ENCODE results near the gene SPTB.

SPTB gene

DNA sequence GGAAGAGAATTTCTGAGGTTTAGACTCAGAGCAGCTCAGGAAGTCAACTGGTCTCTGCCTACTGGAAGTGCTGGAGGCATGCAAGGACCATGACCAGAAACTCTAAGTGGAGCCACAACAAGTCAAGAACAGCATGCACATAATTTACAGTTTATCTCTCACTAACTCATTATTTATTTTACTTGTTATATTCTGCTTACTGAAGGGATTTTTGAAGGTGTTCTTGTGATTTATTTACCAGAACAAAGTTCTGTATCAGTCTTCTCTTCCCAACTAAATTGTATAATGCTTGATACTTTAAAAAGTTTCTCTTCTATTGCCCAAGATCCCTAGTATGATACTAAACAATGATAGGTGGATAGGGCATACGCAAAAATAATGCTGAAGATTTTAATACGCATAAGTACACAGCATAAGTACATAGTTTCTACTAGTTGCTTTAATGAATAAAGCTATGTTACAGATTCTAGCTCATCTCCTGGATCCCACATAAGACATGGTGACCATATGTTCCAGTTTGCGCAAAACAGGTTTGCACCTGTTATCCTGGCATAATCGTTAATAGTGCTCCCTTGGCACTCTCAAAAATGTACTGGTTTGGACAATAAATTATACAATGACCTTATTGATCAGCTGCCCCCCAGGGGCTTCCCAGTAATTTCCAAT, 11.6 kb upstream of the SPTB start:
- Histone ChIP-seq H3K4me1 (no peaks in the 10 kb centered on the region), H3K9me3 (no peaks in the 10 kb centered on the region), H3K27ac (no peak overlapping the region), H3K27me3 (no peaks in the 10 kb centered on the region), H3K4me2 (no peak overlapping the region), H3K4me3 (no peak overlapping the region), H3K9ac (no peak overlapping the region), H3K36me3 (no peaks in the 10 kb centered on the region), H4K20me1 (no peaks in the 10 kb centered on the region)
- TF ChIP-seq Cebpa-rat (IDR thresholded peaks at IDR 0.05): no peak

DNA sequence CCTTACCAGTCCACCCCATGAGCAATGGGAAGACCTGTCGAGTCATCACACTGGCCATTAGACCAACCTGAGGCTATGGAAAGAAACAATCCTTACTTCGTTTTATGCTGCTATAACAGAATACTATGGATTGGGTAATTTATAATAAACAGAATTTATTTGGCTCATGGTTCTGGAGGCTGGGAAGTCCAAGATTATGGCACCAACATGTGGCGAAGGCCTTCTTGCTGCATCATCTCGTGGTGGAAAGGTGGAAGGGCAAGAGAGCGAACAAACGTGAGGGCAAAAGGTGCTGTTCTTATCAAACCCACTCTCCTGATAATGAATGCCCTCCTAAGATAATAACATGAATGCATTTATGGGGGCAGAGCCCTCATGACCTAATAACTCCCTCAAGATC, 9.6 kb upstream of the SPTB start:
- Histone ChIP-seq H3K36me3 (no peaks in the 10 kb centered on the region), H3K9me3 (no peaks in the 10 kb centered on the region), H3K27ac (no peak overlapping the region), H3K27me3 (no peaks in the 10 kb centered on the region), H3K9ac (no peak overlapping the region), H3K4me3 (no peak overlapping the region), H3K4me2 (no peak overlapping the region), H4K20me1 (no peaks in the 10 kb centered on the region), H3K4me1 (no peaks in the 10 kb centered on the region)
- no peak for TF ChIP-seq Cebpa-rat (IDR thresholded peaks at IDR 0.05)

DNA sequence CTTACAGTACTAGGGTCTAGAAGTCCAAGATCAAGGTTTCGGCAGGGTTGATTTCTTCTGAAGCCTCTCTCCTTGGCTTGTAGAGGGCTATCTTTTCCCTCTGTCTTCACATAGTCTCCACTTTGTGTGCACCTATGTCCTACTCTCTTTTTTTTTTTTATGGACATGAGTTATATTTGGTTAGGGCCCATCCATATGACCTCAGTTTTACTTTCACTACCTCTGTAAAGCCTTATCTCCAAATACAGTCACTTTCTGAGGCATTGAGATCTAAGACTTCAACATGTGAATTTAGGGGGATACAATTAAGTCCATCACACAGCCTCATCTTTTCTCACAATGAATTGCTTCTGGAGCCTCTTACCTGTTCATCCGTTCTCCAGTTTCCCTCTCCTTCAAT, 5.9 kb upstream of the SPTB start:
- Histone ChIP-seq H3K27me3 (peaks cover 16% of the 10 kb centered on the region), H3K9me3 (no peaks in the 10 kb centered on the region), H3K36me3 (no peaks in the 10 kb centered on the region), H3K4me3 (no peak overlapping the region), H3K9ac (no peak overlapping the region), H3K4me2 (no peak overlapping the region), H3K27ac (no peak overlapping the region), H3K4me1 (peaks cover 4% of the 10 kb centered on the region; the same call in 1 of the 2 replicates), H4K20me1 (no peaks in the 10 kb centered on the region)
- TF ChIP-seq Cebpa-rat (IDR thresholded peaks at IDR 0.05): no peak

- peak overlapping the region; percentile 75 for H3K4me3 ChIP-seq
- peaks cover 6% of the 10 kb centered on the region; the same call in 1 of the 2 replicates for H3K4me1 ChIP-seq
- peaks cover 49% of the 10 kb centered on the region for H3K27me3 ChIP-seq
- no peak for TF ChIP-seq Cebpa-rat (IDR thresholded peaks at IDR 0.05)
- H3K27ac ChIP-seq: no peak overlapping the region
- no peaks in the 10 kb centered on the region for H3K9me3 ChIP-seq
- peak overlapping the region; percentile 97 for H3K4me2 ChIP-seq
- no peaks in the 10 kb centered on the region; the same call in 1 of the 2 replicates for H4K20me1 ChIP-seq
- H3K36me3 ChIP-seq: no peaks in the 10 kb centered on the region
- H3K9ac ChIP-seq: peak overlapping the region; percentile 57; the same call in 1 of the 2 replicates
These were observed 764 bp upstream of the SPTB start for GRCh38 chr14:64880221-64881121.

GRCh38 chr14:64878837-64879634, 671 bp downstream of the SPTB start:
- Histone ChIP-seq H4K20me1 (no peaks in the 10 kb centered on the region; the same call in 1 of the 2 replicates), H3K9me3 (no peaks in the 10 kb centered on the region), H3K4me1 (peaks cover 6% of the 10 kb centered on the region; the same call in 1 of the 2 replicates), H3K4me2 (peak overlapping the region; percentile 97), H3K36me3 (no peaks in the 10 kb centered on the region), H3K4me3 (peak overlapping the region; percentile 75), H3K9ac (peak overlapping the region; percentile 57), H3K27me3 (peaks cover 49% of the 10 kb centered on the region), H3K27ac (no peak overlapping the region)
- no peak for TF ChIP-seq Cebpa-rat (IDR thresholded peaks at IDR 0.05)

- peaks cover 6% of the 10 kb centered on the region; the same call in 1 of the 2 replicates for H3K4me1 ChIP-seq
- H3K4me3 ChIP-seq: no peak overlapping the region
- H3K27ac ChIP-seq: no peak overlapping the region
- H3K4me2 ChIP-seq: no peak overlapping the region
- H3K27me3 ChIP-seq: peaks cover 49% of the 10 kb centered on the region
- H4K20me1 ChIP-seq: no peaks in the 10 kb centered on the region; the same call in 1 of the 2 replicates
- H3K36me3 ChIP-seq: no peaks in the 10 kb centered on the region
- no peak for TF ChIP-seq Cebpa-rat (IDR thresholded peaks at IDR 0.05)
- H3K9ac ChIP-seq: no peak overlapping the region
- no peaks in the 10 kb centered on the region for H3K9me3 ChIP-seq
These were observed 1.9 kb downstream of the SPTB start for GRCh38 chr14:64877846-64878245.

DNA sequence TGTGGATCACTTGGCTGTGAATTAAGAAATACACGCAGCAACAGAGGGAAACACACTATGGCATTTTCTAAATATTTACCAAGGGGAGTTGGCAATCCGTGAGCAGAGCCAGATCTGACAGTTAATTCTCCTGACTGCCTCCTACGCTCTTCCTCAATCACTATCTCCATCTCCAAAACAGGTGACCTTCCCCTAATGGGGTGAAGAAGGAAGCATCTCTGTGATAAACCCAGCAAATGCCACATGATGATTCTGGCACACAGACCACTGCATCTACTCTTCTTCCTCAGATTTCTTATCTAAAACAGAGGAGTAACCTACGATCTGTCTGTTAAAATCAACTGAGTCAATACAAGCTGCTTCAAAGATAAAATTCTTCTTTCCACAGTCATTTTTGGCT, 4.4 kb downstream of the SPTB start:
- Histone ChIP-seq H4K20me1 (no peaks in the 10 kb centered on the region; the same call in 1 of the 2 replicates), H3K4me3 (no peak overlapping the region), H3K36me3 (no peaks in the 10 kb centered on the region), H3K27ac (no peak overlapping the region), H3K4me1 (0 out of 2 replicates have a peak, but pooled peaks cover 3% of the 10 kb centered on the region), H3K4me2 (no peak overlapping the region), H3K27me3 (peaks cover 31% of the 10 kb centered on the region), H3K9ac (no peak overlapping the region), H3K9me3 (peaks cover 6% of the 10 kb centered on the region; the same call in 1 of the 2 replicates)
- no peak for TF ChIP-seq Cebpa-rat (IDR thresholded peaks at IDR 0.05)

GRCh38 chr14:64873506-64874219, 6.0 kb downstream of the SPTB start:
- Histone ChIP-seq H3K36me3 (no peaks in the 10 kb centered on the region), H3K9ac (no peak overlapping the region), H3K27me3 (peaks cover 15% of the 10 kb centered on the region), H3K4me1 (peaks cover 9% of the 10 kb centered on the region; the same call in 1 of the 2 replicates), H3K4me3 (no peak overlapping the region), H3K27ac (no peak overlapping the region), H3K9me3 (peaks cover 6% of the 10 kb centered on the region; the same call in 1 of the 2 replicates), H3K4me2 (no peak overlapping the region), H4K20me1 (no peaks in the 10 kb centered on the region)
- no peak for TF ChIP-seq Cebpa-rat (IDR thresholded peaks at IDR 0.05)

GRCh38 chr14:64871344-64871743, 8.4 kb downstream of the SPTB start:
- Histone ChIP-seq H3K4me2 (no peak overlapping the region), H3K27ac (no peak overlapping the region), H3K27me3 (no peaks in the 10 kb centered on the region), H3K9me3 (peaks cover 6% of the 10 kb centered on the region; the same call in 1 of the 2 replicates), H3K36me3 (no peaks in the 10 kb centered on the region), H3K4me1 (peaks cover 9% of the 10 kb centered on the region; the same call in 1 of the 2 replicates), H3K9ac (no peak overlapping the region), H4K20me1 (no peaks in the 10 kb centered on the region), H3K4me3 (no peak overlapping the region)
- TF ChIP-seq Cebpa-rat (IDR thresholded peaks at IDR 0.05): no peak

All from BLaER1 (cell line).